Measurements from ENCODE around the gene TLCD4.

Gene TLCD4

DNA sequence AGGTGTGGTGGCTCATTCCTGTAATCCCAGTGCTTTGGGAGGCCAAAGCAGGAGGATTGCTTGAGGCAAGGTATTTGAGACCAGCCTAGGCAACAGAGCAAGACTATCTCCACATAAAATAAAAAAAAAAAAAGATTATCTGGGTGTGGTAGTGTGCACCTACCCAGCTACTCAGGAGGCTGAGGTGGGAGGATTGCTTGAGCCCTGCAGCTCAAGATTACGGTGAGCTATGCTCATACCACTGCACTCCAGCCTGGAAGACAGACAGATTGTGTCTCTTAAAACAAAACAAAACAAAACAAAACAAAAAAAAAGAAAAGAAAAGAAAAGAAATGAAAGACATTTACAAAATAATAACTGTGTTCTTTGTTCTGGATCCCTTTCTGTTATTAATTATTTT is 6.1 kb upstream of the TLCD4 start:
- TF ChIP-seq POLR2AphosphoS5 (IDR thresholded peaks at IDR 0.05; ENCODE audit: low read depth, low read length) (no peak), TAF1 (IDR thresholded peaks at IDR 0.05; ENCODE audit: borderline replicate concordance, insufficient read depth, low read length) (no peak), SIN3A (IDR thresholded peaks at IDR 0.05; ENCODE audit: borderline replicate concordance, insufficient read depth, low read length) (no peak), FOXP2 (optimal IDR thresholded peaks at IDR 0.05; ENCODE audit: borderline replicate concordance, extremely low read depth, extremely low read length, insufficient read depth) (no peak), REST (IDR thresholded peaks at IDR 0.05; ENCODE audit: insufficient read depth in 1 of 2, low read depth in 2 of 2, low read length in 2 of 2) (no peak)

GRCh38 chr1:95113684-95114083 is 3.5 kb upstream of the TLCD4 start:
- TF ChIP-seq SIN3A (IDR thresholded peaks at IDR 0.05; ENCODE audit: borderline replicate concordance, insufficient read depth, low read length) (no peak), POLR2AphosphoS5 (IDR thresholded peaks at IDR 0.05; ENCODE audit: low read depth, low read length) (no peak), FOXP2 (optimal IDR thresholded peaks at IDR 0.05; ENCODE audit: borderline replicate concordance, extremely low read depth, extremely low read length, insufficient read depth) (no peak), TAF1 (IDR thresholded peaks at IDR 0.05; ENCODE audit: borderline replicate concordance, insufficient read depth, low read length) (no peak), REST (IDR thresholded peaks at IDR 0.05; ENCODE audit: insufficient read depth in 1 of 2, low read depth in 2 of 2, low read length in 2 of 2) (no peak)

GRCh38 chr1:95115708-95116137 is 1.4 kb upstream of the TLCD4 start:
- TF ChIP-seq SIN3A (IDR thresholded peaks at IDR 0.05; ENCODE audit: borderline replicate concordance, insufficient read depth, low read length) (no peak), FOXP2 (optimal IDR thresholded peaks at IDR 0.05; ENCODE audit: borderline replicate concordance, extremely low read depth, extremely low read length, insufficient read depth) (no peak), TAF1 (IDR thresholded peaks at IDR 0.05; ENCODE audit: borderline replicate concordance, insufficient read depth, low read length) (no peak), POLR2AphosphoS5 (IDR thresholded peaks at IDR 0.05; ENCODE audit: low read depth, low read length) (no peak), REST (IDR thresholded peaks at IDR 0.05; ENCODE audit: insufficient read depth in 1 of 2, low read depth in 2 of 2, low read length in 2 of 2) (no peak)

- TF ChIP-seq SIN3A (IDR thresholded peaks at IDR 0.05; ENCODE audit: borderline replicate concordance, insufficient read depth, low read length) (peak; percentile 59; the same call in 1 of the 2 replicates), REST (IDR thresholded peaks at IDR 0.05; ENCODE audit: insufficient read depth in 1 of 2, low read depth in 2 of 2, low read length in 2 of 2) (no peak)
Measured at GRCh38 chr1:95116580-95117206, 462 bp upstream of the TLCD4 start.

DNA sequence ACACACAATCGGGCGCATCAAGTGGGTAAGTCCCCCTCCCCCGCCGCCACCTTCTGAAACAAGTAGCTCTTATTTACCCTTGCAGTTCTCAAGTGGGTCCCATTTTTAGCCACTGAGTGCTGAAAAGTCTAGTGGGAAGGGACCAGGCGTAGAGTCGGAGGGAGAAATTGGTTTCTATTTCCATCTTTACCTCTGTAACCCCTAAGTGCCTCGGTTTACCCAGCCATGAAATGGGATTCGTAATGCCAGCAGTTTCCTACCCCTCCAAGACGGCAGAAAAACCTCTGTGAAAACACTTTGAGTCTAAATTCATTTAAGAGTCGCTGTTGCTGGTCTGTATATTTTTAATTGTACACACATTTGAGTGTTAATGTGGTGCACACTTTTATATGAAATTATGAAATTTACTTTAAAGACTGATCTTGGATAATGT is 928 bp downstream of the TLCD4 start:
- TF ChIP-seq POLR2AphosphoS5 (IDR thresholded peaks at IDR 0.05; ENCODE audit: low read depth, low read length) (no peak), SIN3A (IDR thresholded peaks at IDR 0.05; ENCODE audit: borderline replicate concordance, insufficient read depth, low read length) (no peak), FOXP2 (optimal IDR thresholded peaks at IDR 0.05; ENCODE audit: borderline replicate concordance, extremely low read depth, extremely low read length, insufficient read depth) (no peak), REST (IDR thresholded peaks at IDR 0.05; ENCODE audit: insufficient read depth in 1 of 2, low read depth in 2 of 2, low read length in 2 of 2) (no peak), TAF1 (IDR thresholded peaks at IDR 0.05; ENCODE audit: borderline replicate concordance, insufficient read depth, low read length) (no peak)

Measured in PFSK-1 (cell line).